DND-41 (cell line): ENCODE measurements around the gene ARHGDIA.

ENCODE experiments used
- ATAC-seq: fragments of 200-7000 bp; cut with Tn5 transposase; 3 replicates; pipeline ENCODE4 v1.9.1; 2021; ENCODE audit warnings: low read depth; ENCODE audit not compliant: insufficient read depth
- DNase-seq: peaks from one replicate; pipeline ENCODE4 v3.0.0-alpha.2; 2020
- H2AFZ ChIP-seq: 2 replicates; pipeline ENCODE4 v1.6.0; 2012; ENCODE audit warnings: low read depth, low read length
- H3K27ac ChIP-seq: 2 replicates; pipeline ENCODE4 v1.5.1; 2012; ENCODE audit warnings: low read length, inconsistent platforms
- H3K27me3 ChIP-seq: fragments of 200-600 bp; sonication (generic); 2 replicates; pipeline ENCODE4 v1.6.0; 2012; ENCODE audit warnings: low read length, mild to moderate bottlenecking, inconsistent platforms; ENCODE audit not compliant: insufficient read depth, poor library complexity
- H3K36me3 ChIP-seq: 2 replicates; pipeline ENCODE4 v1.5.1; 2012; ENCODE audit warnings: low read length, inconsistent platforms; ENCODE audit not compliant: insufficient read depth
- H3K4me1 ChIP-seq: 2 replicates; pipeline ENCODE4 v1.5.1; 2012; ENCODE audit warnings: mild to moderate bottlenecking, low read length; ENCODE audit not compliant: insufficient read depth
- H3K4me2 ChIP-seq: 2 replicates; pipeline ENCODE4 v1.6.0; 2012; ENCODE audit warnings: mild to moderate bottlenecking, moderate library complexity, low read length, inconsistent platforms; ENCODE audit not compliant: insufficient read depth
- H3K4me3 ChIP-seq, 2 experiments: fragments of 200-600 bp in 1 of 2; shearing (Covaris generic) in 1 of 2; 2 replicates each; pipeline ENCODE4 v1.5.1; 2012 to 2016; ENCODE audit warnings: inconsistent platforms in 2 of 2, low read length in 2 of 2, mild to moderate bottlenecking in 2 of 2, low read depth in 1 of 2, moderate library complexity in 1 of 2
- H3K79me2 ChIP-seq: 2 replicates; pipeline ENCODE4 v1.6.0; 2012; ENCODE audit warnings: low read length, inconsistent platforms; ENCODE audit not compliant: insufficient read depth
- H3K9ac ChIP-seq: 2 replicates; pipeline ENCODE4 v1.6.0; 2012; ENCODE audit warnings: low read depth, mild to moderate bottlenecking, inconsistent platforms, low read length, moderate library complexity
- H3K9me3 ChIP-seq: 2 replicates; pipeline ENCODE4 v1.5.1; 2012; ENCODE audit warnings: low read length, moderate library complexity, mild to moderate bottlenecking, inconsistent platforms; ENCODE audit not compliant: insufficient read depth, severe bottlenecking
- H4K20me1 ChIP-seq: 2 replicates; pipeline ENCODE4 v1.6.0; 2012; ENCODE audit warnings: low read length; ENCODE audit not compliant: insufficient read depth
- EZH2 ChIP-seq: IDR thresholded peaks from 3 replicates; pipeline ENCODE4 v1.6.1; 2012; ENCODE audit warnings: borderline replicate concordance, low read depth, mild to moderate bottlenecking, moderate library complexity, low read length, inconsistent platforms; ENCODE audit not compliant: severe bottlenecking
- TF ChIP-seq, protein P1 (sequence below): IDR thresholded peaks from 2 replicates; pipeline ENCODE4 v1.5.1; 2012; ENCODE audit warnings: borderline replicate concordance, low read length, moderate library complexity, mild to moderate bottlenecking; ENCODE audit not compliant: poor library complexity, severe bottlenecking; ENCODE audit errors: extremely low read depth

ARHGDIA gene

GRCh38 chr17:81878294-81878693 is 7.2 kb upstream of the ARHGDIA start:
- Histone ChIP-seq H3K4me3 (no peak overlapping the region), H2AFZ (no peak overlapping the region), H3K79me2 (peaks cover 19% of the 10 kb centered on the region; the same call in 1 of the 2 replicates), H3K36me3 (peaks cover 49% of the 10 kb centered on the region), H4K20me1 (no peaks in the 10 kb centered on the region; the same call in 1 of the 2 replicates), H3K27ac (no peak overlapping the region), H3K9ac (no peak overlapping the region), H3K4me2 (no peak overlapping the region), H3K27me3 (no peaks in the 10 kb centered on the region), H3K4me1 (no peaks in the 10 kb centered on the region; the same call in none of the 2 replicates), H3K9me3 (no peaks in the 10 kb centered on the region)
- DNase-seq (no peak), ATAC-seq (no peak)
- no peak for TF ChIP-seq EZH2
- TF ChIP-seq, protein P1, sequence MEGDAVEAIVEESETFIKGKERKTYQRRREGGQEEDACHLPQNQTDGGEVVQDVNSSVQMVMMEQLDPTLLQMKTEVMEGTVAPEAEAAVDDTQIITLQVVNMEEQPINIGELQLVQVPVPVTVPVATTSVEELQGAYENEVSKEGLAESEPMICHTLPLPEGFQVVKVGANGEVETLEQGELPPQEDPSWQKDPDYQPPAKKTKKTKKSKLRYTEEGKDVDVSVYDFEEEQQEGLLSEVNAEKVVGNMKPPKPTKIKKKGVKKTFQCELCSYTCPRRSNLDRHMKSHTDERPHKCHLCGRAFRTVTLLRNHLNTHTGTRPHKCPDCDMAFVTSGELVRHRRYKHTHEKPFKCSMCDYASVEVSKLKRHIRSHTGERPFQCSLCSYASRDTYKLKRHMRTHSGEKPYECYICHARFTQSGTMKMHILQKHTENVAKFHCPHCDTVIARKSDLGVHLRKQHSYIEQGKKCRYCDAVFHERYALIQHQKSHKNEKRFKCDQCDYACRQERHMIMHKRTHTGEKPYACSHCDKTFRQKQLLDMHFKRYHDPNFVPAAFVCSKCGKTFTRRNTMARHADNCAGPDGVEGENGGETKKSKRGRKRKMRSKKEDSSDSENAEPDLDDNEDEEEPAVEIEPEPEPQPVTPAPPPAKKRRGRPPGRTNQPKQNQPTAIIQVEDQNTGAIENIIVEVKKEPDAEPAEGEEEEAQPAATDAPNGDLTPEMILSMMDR: no peak

DNA sequence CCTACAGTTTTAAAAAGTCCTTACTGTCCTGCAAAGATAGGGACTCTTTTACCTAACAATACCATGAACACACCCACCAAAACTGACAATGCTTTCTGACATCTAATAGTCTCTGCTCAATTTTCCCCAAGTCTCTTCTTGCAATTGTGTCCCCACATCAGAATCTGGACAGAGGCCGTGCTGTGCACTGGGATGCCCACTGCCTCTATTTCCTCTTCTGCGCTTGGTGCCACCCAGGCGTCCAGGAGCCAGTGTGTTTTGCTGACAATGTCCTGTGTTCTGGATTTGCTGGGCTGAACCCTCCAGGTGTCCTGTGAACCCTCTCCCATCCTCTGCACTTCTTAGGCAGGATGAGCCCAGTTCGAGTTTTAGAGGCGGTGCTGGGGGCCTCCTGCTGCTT is 6.4 kb upstream of the ARHGDIA start:
- ATAC-seq (no peak), DNase-seq (no peak)
- Histone ChIP-seq H3K4me1 (peaks cover 7% of the 10 kb centered on the region), H3K4me3 (no peak overlapping the region), H3K4me2 (no peak overlapping the region), H4K20me1 (no peaks in the 10 kb centered on the region; the same call in 1 of the 2 replicates), H3K27ac (no peak overlapping the region), H3K79me2 (peaks cover 25% of the 10 kb centered on the region), H3K36me3 (peaks cover 46% of the 10 kb centered on the region), H3K27me3 (no peaks in the 10 kb centered on the region), H2AFZ (no peak overlapping the region), H3K9me3 (no peaks in the 10 kb centered on the region), H3K9ac (no peak overlapping the region)
- no peak for TF ChIP-seq EZH2
- TF ChIP-seq, protein P1: no peak

DNA sequence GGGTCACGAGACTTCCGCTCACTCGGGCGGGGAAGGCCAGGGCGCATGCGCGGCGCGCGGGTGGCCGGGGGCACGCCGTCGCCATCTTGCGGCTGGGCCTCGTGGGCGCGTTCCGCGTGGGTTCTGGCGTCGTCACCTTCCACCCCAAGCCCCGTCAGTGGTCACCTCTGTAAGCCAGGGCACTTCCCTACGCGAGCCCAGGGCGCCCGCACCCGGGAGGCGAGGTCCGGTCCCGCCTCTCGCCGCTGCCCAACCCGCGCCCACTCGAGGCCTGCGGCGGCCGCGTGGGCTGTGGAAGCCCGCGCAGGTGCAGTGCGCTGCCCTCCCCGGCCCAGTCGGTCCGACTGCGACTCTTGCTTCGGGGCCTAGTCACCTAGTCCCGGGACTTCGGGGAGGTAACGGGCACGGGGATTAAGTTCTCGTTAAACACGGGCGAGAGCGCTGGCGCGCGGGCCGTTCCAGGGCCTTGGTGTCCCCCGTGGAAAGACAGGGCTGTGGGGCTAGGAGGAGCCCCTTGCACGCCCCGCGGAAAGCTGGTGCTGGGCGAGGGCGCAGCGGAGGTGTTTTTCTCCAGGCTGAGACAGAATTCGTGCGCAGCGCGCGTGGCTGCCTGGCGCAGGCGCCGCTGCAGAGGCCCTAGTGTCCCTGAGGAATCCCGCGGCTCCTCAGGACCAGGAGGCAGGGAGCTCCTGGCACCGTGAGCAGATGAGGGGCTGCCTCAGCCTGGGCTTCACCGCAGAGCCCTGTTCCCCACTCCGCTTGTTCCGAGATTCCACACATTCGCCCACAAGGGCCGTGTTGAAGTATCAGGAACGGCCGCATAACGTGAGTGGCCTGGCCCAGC is 472 bp upstream of the ARHGDIA start:
- no peak for TF ChIP-seq EZH2
- TF ChIP-seq, protein P1: peak; percentile 41
- H3K9me3 ChIP-seq: no peaks in the 10 kb centered on the region
- peaks cover 40% of the 10 kb centered on the region for H4K20me1 ChIP-seq
- ATAC-seq (peak; percentile 33), DNase-seq (peak; percentile 94)
- peak overlapping the region; percentile 99 for H3K9ac ChIP-seq
- H3K27ac ChIP-seq: peak overlapping the region; percentile 99
- peak overlapping the region; percentile 89 for H2AFZ ChIP-seq
- no peaks in the 10 kb centered on the region for H3K27me3 ChIP-seq
- peaks cover 61% of the 10 kb centered on the region for H3K79me2 ChIP-seq
- H3K4me2 ChIP-seq: peak overlapping the region; percentile 69
- peaks cover 36% of the 10 kb centered on the region for H3K4me1 ChIP-seq
- H3K36me3 ChIP-seq: peaks cover 42% of the 10 kb centered on the region
- peak overlapping the region; percentile 74 to 92 for H3K4me3 ChIP-seq
